ENCODE data around the gene ASTL. TPM values are rescaled to one million over a fixed set of nuclear protein-coding genes. Genes with fewer than 3 reads are reported as not detected.
A peak's percentile ranks its signal among the peaks of the same experiment; 100 is the strongest.

ASTL gene
- total and polyA plus RNA-seq, 9 of the 15 experiments (the other 6 are each of a cell fraction or from before 2014, with no cell fraction given) = not detected

DNA sequence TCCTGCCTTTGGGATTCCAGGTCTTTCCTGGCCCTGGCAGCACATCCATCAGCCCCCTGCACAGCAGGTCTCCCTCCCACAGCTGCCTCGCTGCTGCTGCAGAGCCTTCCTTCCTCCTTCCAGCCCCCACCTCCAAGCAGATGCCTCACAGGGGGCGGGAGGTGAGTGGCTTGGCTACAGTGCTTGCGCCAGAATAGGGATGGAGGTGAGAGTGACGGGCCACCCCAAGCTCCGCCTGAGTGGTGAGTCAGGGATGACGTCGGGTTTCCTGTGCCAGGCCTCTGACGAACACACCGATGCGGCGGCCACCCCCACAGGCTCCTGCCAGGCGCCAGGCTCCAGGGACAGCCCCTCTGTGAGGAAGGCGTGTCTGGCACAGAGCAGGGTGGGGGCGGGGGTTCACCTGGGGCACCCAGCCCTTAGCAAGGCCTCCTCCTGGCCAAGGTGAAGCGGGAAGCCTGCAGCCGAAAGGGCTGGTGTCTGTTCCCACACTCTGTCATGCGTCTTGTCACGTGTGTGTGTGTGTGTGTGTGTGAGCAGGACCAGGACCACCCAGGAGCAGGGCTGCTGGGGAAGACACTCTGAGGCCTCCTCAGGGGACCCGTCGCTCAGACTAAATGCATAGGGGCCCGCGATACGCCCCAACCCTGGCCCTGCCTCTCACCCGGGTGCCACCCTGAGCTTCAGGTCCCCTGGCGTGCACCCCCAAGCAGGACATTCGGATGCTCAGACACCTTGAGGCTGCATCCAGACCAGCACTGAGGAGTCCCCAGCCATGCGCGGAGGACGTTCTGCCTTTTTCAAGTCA lies 10.3 kb upstream of the ASTL start:
- no peaks in the 10 kb centered on the region for H3K9me1 ChIP-seq (ENCODE audit: control insufficient read depth, insufficient read depth, low read length)
- no peaks in the 10 kb centered on the region for H3K27me3 ChIP-seq (ENCODE audit: control insufficient read depth in 2 of 2, insufficient read depth in 2 of 2, low read length in 2 of 2)
- intact Hi-C loops (cut with micrococcal nuclease) (no loop called here), in situ Hi-C loops (cut with MboI) (no loop called here)
- no peak overlapping the region for H3K4me3 ChIP-seq
- ATAC-seq (peak; percentile 51), DNase-seq (ENCODE audit: extremely low read depth in 1 of 4, low spot score in 3 of 4) (peak in 3 of 4 experiments; percentile 52 to 60 (median 54)), FAIRE-seq (no peak)
- H3K4me2 ChIP-seq (ENCODE audit: insufficient read depth, low read length) = no peak overlapping the region
- no peak overlapping the region for H3K27ac ChIP-seq (ENCODE audit: extremely low read depth, low read depth, low read length)
- no peaks in the 10 kb centered on the region for H3K36me3 ChIP-seq (ENCODE audit: control insufficient read depth, insufficient read depth, low read length)
- WGBS (ENCODE audit: insufficient coverage, low coverage, missing lambda C conversion rate) = 48% methylated on average over 28 of the region's 29 CpGs
- CTCF ChIA-PET (ENCODE audit: low intra/inter-chr PET ratio) = no interaction called here
- H4K20me1 ChIP-seq (replicated peaks; ENCODE audit: control insufficient read depth, insufficient read depth, low read length) = no peaks in the 10 kb centered on the region
- no TSS peak for BruUV-seq (replicated peaks)
- no peaks in the 10 kb centered on the region for H3K9me3 ChIP-seq (replicated peaks; ENCODE audit: control insufficient read depth, insufficient read depth, low read depth, low read length)
- no peaks in the 10 kb centered on the region for H3K79me2 ChIP-seq (ENCODE audit: control insufficient read depth, insufficient read depth, low read length)
- H2AFZ ChIP-seq (ENCODE audit: low read depth, low read length) = peak overlapping the region; percentile 77; the same call in 1 of the 2 replicates
- POLR2A ChIA-PET = no interaction called here
- peak overlapping the region in 1 of 2 experiments; percentile 43; a peak in 1 of 4 replicates for H3K9ac ChIP-seq (ENCODE audit: insufficient read depth in 1 of 2, low read depth in 2 of 2, low read length in 2 of 2)
- H3K4me1 ChIP-seq (replicated peaks in 1 of 2; ENCODE audit: control insufficient read depth in 2 of 2, insufficient read depth in 2 of 2, low read length in 2 of 2) = peaks cover 22 to 35% of the 10 kb centered on the region in 2 experiments
- TF ChIP-seq ZNF253 (CRISPR knock-in tag; conservative IDR thresholded peaks at IDR 0.05) = no peak
- no peak for TF ChIP-seq BRD9 (IDR thresholded peaks at IDR 0.05; ENCODE audit: low read depth, partially characterized antibody)
- TF ChIP-seq ARID1B (IDR thresholded peaks at IDR 0.05) = no peak
- no peak for TF ChIP-seq NCOA4 (IDR thresholded peaks at IDR 0.05; ENCODE audit: partially characterized antibody)
- no peak for TF ChIP-seq ZNF431 (CRISPR knock-in tag; IDR thresholded peaks at IDR 0.05)
- peak; percentile 65 for TF ChIP-seq FOSL1 (tag; conservative IDR thresholded peaks at IDR 0.05)
- no peak for TF ChIP-seq BACH1 (tag; IDR thresholded peaks at IDR 0.05)
- no peak for TF ChIP-seq CHD4 (IDR thresholded peaks at IDR 0.05; ENCODE audit: insufficient read depth, insufficient replicate concordance, low read depth, low read length, poor library complexity, severe bottlenecking)
- TF ChIP-seq SIN3A (IDR thresholded peaks at IDR 0.05; ENCODE audit: borderline replicate concordance in 2 of 2, control insufficient read depth in 1 of 2, low read depth in 2 of 2, low read length in 2 of 2) = no peak
- TF ChIP-seq HNRNPLL (IDR thresholded peaks at IDR 0.05; ENCODE audit: low read depth, low read length, poor library complexity, severe bottlenecking) = no peak
- TF ChIP-seq GATAD2A (IDR thresholded peaks at IDR 0.05) = no peak
- no peak for TF ChIP-seq ATF1 (CRISPR knock-in tag; IDR thresholded peaks at IDR 0.05)
- TF ChIP-seq ATF1 (tag; IDR thresholded peaks at IDR 0.05) = peak; percentile 52
- no peak for TF ChIP-seq RBM22 (IDR thresholded peaks at IDR 0.05; ENCODE audit: low read depth, low read length, poor library complexity, severe bottlenecking)
- no peak for TF ChIP-seq PHF8 (IDR thresholded peaks at IDR 0.05; ENCODE audit: borderline replicate concordance, low read length)
- TF ChIP-seq RFX7 (CRISPR knock-in tag; IDR thresholded peaks at IDR 0.05) = no peak
- peak; percentile 86 for TF ChIP-seq CREB1 (IDR thresholded peaks at IDR 0.05)
- TF ChIP-seq CREB1 (CRISPR knock-in tag; IDR thresholded peaks at IDR 0.05) = no peak; the same call in 1 of the 2 replicates
- TF ChIP-seq POLR2AphosphoS2 (IDR thresholded peaks at IDR 0.05; ENCODE audit: low read length) = no peak
- no peak for TF ChIP-seq RBM17 (IDR thresholded peaks at IDR 0.05; ENCODE audit: borderline replicate concordance, low read depth, low read length)
- no peak for TF ChIP-seq ZKSCAN3 (CRISPR knock-in tag; IDR thresholded peaks at IDR 0.05)
- TF ChIP-seq NR4A1 (CRISPR knock-in tag; IDR thresholded peaks at IDR 0.05) = no peak
- no peak for TF ChIP-seq NR4A1 (tag; IDR thresholded peaks at IDR 0.05)
- no peak for TF ChIP-seq PCBP1 (IDR thresholded peaks at IDR 0.05; ENCODE audit: low read depth, low read length, poor library complexity, severe bottlenecking)
- TF ChIP-seq PTBP1 (IDR thresholded peaks at IDR 0.05; ENCODE audit: low read depth, low read length) = no peak
- peak; percentile 88 for TF ChIP-seq CREM (IDR thresholded peaks at IDR 0.05; ENCODE audit: low read depth)
